ENCODE results near the gene S100A6.

The S100A6 gene

DNA sequence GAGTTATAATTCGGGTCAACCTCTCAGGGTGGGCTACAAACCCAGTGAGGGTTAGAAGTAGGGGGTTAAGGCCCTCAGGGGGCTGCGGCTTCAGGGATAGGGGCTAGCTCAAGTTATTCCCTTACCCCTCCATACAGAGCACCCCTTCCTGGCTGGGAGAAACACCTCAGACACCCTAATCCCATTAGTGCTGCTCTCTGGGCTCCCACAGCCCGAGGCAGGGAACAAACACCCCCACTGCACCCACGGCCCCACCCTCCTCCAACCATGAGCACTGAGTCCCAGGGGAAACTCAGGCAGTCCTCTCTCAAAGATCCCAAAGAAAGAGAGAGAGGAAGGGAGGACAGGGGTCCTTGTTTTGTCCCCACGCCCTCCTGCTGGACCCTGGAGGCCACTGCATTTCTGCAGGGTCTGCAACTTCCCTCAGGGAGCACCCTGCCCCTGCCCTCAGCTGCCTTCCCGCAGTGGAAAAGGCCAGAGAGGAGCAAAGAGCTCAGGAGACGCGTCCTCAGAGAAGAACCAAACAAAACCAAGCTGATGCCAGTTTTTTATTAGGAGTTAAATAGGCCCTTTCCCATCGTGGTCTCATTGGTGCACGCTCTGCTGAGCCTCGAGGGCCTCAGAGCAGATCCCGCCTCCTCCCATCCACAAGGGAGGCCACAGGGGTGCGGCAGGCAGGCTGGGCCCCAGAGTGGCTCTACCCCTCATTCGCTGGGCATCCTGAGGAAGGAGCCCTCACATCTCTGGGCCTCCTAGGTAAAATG lies 11.2 kb upstream of the S100A6 start:
- Mint-ChIP-seq H3K9me3 (no peaks in the 10 kb centered on the region), H3K4me3 (peak overlapping the region in 1 of 2 donors; percentile 95), H3K27ac (peak overlapping the region in 1 of 2 donors; percentile 94), H3K27me3 (no peaks in the 10 kb centered on the region), H3K36me3 (ENCODE audit: insufficient read depth) (peaks cover 32% of the 10 kb centered on the region), H3K4me1 (ENCODE audit: low read depth in 2 of 2) (peaks cover 43 to 48% of the 10 kb centered on the region in 2 donors)
- DNase-seq (no peak), ATAC-seq (replicated peaks) (no peak)

- Mint-ChIP-seq H3K27me3 (no peaks in the 10 kb centered on the region), H3K9me3 (no peaks in the 10 kb centered on the region), H3K4me3 (peak overlapping the region; percentile 95 to 100), H3K27ac (peak overlapping the region; percentile 94 to 98), H3K36me3 (ENCODE audit: insufficient read depth) (peaks cover 33% of the 10 kb centered on the region), H3K4me1 (ENCODE audit: low read depth in 2 of 2) (peaks cover 50 to 54% of the 10 kb centered on the region in 2 donors)
- DNase-seq = no peak
- ATAC-seq (replicated peaks) = no peak
These were observed 10.6 kb upstream of the S100A6 start for GRCh38 chr1:153546371-153546770.

- ATAC-seq (replicated peaks) (peak; percentile 82), DNase-seq (peak; percentile 56 to 67 (median 66))
- Mint-ChIP-seq H3K36me3 (ENCODE audit: insufficient read depth) (peaks cover 35% of the 10 kb centered on the region), H3K27ac (peak within 1 kb of the TSS; percentile 94 to 98), H3K27me3 (no peaks in the 10 kb centered on the region), H3K9me3 (no peaks in the 10 kb centered on the region), H3K4me3 (peak within 1 kb of the TSS; percentile 95 to 100), H3K4me1 (ENCODE audit: low read depth in 2 of 2) (peaks cover 59 to 64% of the 10 kb centered on the region in 2 donors)
These were observed 9.6 kb upstream of the S100A6 start, which contains the start of gene S100A4 for GRCh38 chr1:153545067-153546055. TSS of gene S100A4 (minus strand) at chr1:153545806. CDS start at chr1:153544794, 1,012 bp downstream.

GRCh38 chr1:153544453-153545066 lies 8.8 kb upstream of the S100A6 start:
- H3K36me3 Mint-ChIP-seq (ENCODE audit: insufficient read depth) = peaks cover 35% of the 10 kb centered on the region
- peaks cover 64 to 72% of the 10 kb centered on the region in 2 donors for H3K4me1 Mint-ChIP-seq (ENCODE audit: low read depth in 2 of 2)
- H3K27me3 Mint-ChIP-seq = no peaks in the 10 kb centered on the region
- DNase-seq = no peak
- no peaks in the 10 kb centered on the region for H3K9me3 Mint-ChIP-seq
- H3K27ac Mint-ChIP-seq = peak overlapping the region; percentile 94 to 98
- no peak for ATAC-seq (replicated peaks)
- peak overlapping the region; percentile 95 to 100 for H3K4me3 Mint-ChIP-seq

DNA sequence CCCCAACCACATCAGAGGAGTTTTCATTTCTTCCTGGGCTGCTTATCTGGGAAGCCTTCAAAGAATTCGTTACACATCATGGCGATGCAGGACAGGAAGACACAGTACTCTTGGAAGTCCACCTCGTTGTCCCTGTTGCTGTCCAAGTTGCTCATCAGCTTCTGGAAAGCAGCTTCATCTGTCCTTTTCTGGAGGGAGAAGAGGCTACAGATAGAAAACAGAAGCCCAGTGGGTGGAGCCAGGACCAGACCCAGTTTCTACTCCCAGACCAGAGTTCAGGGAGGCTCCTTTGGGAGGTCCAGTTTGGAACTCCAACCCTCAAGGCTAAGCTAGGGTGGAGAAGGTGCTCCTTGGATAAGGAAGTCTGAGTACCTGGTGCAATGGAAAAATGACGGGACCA lies 7.9 kb upstream of the S100A6 start:
- ATAC-seq (replicated peaks) = no peak
- peaks cover 66 to 74% of the 10 kb centered on the region in 2 donors for H3K4me1 Mint-ChIP-seq (ENCODE audit: low read depth in 2 of 2)
- no peaks in the 10 kb centered on the region for H3K9me3 Mint-ChIP-seq
- no peak for DNase-seq
- H3K27me3 Mint-ChIP-seq = no peaks in the 10 kb centered on the region
- H3K4me3 Mint-ChIP-seq = peak overlapping the region; percentile 95 to 100
- H3K36me3 Mint-ChIP-seq (ENCODE audit: insufficient read depth) = peaks cover 35% of the 10 kb centered on the region
- H3K27ac Mint-ChIP-seq = peak overlapping the region; percentile 94 to 98

GRCh38 chr1:153542956-153543711 lies 7.3 kb upstream of the S100A6 start:
- H3K36me3 Mint-ChIP-seq (ENCODE audit: insufficient read depth) = peaks cover 35% of the 10 kb centered on the region
- peak overlapping the region; percentile 95 to 100 for H3K4me3 Mint-ChIP-seq
- DNase-seq = no peak
- no peaks in the 10 kb centered on the region for H3K27me3 Mint-ChIP-seq
- no peak for ATAC-seq (replicated peaks)
- peaks cover 66 to 74% of the 10 kb centered on the region in 2 donors for H3K4me1 Mint-ChIP-seq (ENCODE audit: low read depth in 2 of 2)
- no peaks in the 10 kb centered on the region for H3K9me3 Mint-ChIP-seq
- H3K27ac Mint-ChIP-seq = peak overlapping the region; percentile 93 to 94

DNA sequence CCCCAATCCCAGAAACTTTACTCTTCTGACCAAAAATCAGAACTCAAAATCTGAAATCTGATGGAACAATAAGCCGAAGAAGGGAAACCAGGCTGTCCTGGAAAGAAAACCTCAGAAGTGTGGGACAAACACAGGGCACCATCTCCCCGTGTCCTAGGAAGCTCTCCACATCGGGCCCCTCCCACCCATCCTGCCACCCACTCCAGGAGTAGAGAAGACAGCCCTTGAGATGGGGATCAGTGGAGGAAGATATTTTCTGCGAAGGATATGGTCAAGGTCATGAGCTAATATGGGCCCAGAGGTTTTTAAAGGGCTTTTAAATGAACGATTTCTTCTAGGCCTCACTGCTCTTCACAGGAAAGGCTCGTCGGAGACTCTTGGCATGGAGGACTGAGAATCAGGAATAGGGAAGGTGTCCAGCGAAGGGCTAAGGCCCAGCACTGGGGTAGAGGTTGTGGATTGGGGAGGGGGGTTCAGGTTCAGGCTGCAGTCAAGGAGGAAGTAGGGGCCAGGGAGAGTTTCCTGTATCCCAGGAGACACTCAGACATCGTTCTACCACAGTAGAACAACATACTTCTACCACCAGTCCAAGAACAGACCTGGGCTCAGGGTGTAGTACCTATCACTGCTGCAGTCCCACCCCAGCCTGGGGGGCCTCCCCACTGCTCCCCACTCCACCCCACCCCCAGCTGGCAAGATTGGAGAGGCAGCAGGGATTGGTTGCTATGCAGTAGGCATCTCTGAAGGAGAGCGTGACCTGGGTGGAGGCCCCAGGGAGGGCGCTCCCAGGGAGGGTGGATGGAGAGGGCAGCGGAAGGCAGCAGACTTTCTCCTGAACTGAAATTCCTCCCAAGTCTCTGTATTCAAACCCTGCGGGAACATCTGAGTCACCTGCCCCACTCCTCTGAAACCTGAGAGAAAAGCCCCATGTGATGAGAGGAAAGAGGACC lies 6.1 kb upstream of the S100A6 start:
- DNase-seq (no peak), ATAC-seq (replicated peaks) (no peak)
- peak overlapping the region; percentile 93 to 94 for H3K27ac Mint-ChIP-seq
- peak overlapping the region; percentile 95 to 100 for H3K4me3 Mint-ChIP-seq
- no peaks in the 10 kb centered on the region for H3K27me3 Mint-ChIP-seq
- H3K9me3 Mint-ChIP-seq = no peaks in the 10 kb centered on the region
- H3K4me1 Mint-ChIP-seq (ENCODE audit: low read depth in 2 of 2) = peaks cover 70 to 75% of the 10 kb centered on the region in 2 donors
- H3K36me3 Mint-ChIP-seq (ENCODE audit: insufficient read depth) = peaks cover 36% of the 10 kb centered on the region

DNA sequence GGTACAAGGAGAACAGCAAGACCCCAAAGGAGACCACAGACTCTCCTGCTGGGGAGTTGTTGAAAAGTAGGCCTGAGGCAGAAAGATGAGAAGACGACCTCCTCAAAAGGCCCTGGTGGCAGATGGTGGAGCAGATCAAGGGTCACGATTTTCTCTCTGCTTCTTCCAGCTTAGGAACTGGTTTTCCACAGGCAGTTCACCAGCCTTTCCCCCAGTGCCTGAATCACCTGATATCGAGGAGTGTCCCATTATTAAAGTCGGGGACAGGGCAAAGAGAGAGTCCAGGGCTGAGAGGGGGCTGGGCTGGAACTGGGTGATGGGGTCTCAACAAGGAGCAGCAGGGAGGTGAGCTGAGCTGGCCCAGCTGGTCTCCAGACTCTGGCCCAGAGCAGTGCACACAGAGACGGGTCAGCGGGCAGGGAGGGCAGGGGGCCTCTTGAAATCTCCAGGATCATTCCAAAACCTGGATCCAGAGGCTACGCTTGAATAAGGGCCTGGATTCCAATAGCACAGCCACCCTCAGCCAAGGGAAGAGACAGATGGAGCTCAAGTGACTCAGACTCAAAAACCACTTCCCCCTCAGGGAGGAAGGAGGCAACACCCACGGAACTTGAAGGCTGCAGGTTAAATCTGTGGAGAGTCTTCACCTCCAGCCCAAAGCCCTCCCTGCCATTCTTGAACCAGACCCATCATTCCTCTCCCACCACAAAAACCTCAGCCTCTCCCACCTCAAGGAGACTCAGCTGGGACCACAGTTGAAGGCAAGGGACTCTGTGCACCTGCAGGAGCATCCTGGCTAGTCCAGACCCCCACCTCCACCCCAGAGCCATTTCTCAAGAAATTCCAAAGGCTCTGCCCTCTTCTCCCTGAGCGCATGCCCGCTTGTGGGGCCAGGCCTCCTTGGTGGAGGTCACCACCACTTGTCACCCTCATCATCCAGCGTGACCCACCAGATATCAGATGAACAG lies 4.9 kb upstream of the S100A6 start, which contains the start of gene S100A5:
Gene S100A5, minus strand, starts transcription at position 541 of the 968 bp plus-strand sequence. CDS start 743 bp downstream, outside the sequence.
- peak within 1 kb of the TSS; percentile 95 to 100 for H3K4me3 Mint-ChIP-seq
- no peaks in the 10 kb centered on the region for H3K27me3 Mint-ChIP-seq
- peak within 1 kb of the TSS; percentile 93 to 94 for H3K27ac Mint-ChIP-seq
- H3K9me3 Mint-ChIP-seq = no peaks in the 10 kb centered on the region
- ATAC-seq (replicated peaks) (peak; percentile 7), DNase-seq (peak; percentile 23 to 41 (median 35))
- peaks cover 45% of the 10 kb centered on the region for H3K36me3 Mint-ChIP-seq (ENCODE audit: insufficient read depth)
- peaks cover 73 to 74% of the 10 kb centered on the region in 2 donors for H3K4me1 Mint-ChIP-seq (ENCODE audit: low read depth in 2 of 2)

DNA sequence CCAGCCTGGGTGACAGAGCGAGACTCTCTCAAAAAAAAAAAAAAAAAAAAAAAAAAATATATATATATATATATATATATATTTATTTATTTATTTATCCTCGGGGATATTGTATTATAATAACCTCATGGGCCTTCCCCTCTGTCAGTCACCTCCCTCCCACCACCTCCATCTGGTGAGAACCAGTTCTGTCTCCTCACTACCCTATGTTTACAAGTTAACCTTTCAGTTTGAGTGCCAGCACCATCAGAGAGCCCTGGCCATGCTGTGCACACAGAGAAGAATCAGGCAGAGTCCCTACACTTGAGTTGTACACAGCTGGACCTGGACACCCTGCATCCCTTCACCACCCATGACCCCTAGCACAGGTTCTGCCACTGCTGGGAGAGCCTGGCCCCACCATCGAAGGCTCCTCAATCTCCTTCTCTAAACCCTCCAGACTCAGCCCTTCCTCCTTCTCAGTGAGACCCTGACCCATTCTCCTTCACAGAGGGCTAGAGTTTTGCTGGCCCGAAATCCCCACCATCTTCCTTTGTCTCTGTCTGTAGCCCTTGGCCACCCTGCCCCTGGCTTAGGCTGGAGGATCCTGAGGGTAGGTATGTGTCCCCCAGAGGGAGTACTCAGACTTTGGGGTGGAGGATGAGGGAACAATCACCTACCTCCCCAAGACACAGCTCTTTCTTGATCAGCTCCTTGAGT lies 3.8 kb upstream of the S100A6 start:
- H3K27ac Mint-ChIP-seq = peak overlapping the region; percentile 93 to 94
- no peaks in the 10 kb centered on the region for H3K27me3 Mint-ChIP-seq
- H3K4me3 Mint-ChIP-seq = peak overlapping the region; percentile 95 to 100
- H3K9me3 Mint-ChIP-seq = no peaks in the 10 kb centered on the region
- H3K4me1 Mint-ChIP-seq (ENCODE audit: low read depth in 2 of 2) = peaks cover 67 to 70% of the 10 kb centered on the region in 2 donors
- peaks cover 45% of the 10 kb centered on the region for H3K36me3 Mint-ChIP-seq (ENCODE audit: insufficient read depth)
- DNase-seq (no peak), ATAC-seq (replicated peaks) (no peak)

GRCh38 chr1:153538315-153538821 lies 2.6 kb upstream of the S100A6 start:
- H3K9me3 Mint-ChIP-seq = no peaks in the 10 kb centered on the region
- H3K4me1 Mint-ChIP-seq (ENCODE audit: low read depth in 2 of 2) = peaks cover 67 to 71% of the 10 kb centered on the region in 2 donors
- DNase-seq (no peak), ATAC-seq (replicated peaks) (no peak)
- H3K36me3 Mint-ChIP-seq (ENCODE audit: insufficient read depth) = peaks cover 47% of the 10 kb centered on the region
- no peaks in the 10 kb centered on the region for H3K27me3 Mint-ChIP-seq
- no peak overlapping the region for H3K27ac Mint-ChIP-seq
- H3K4me3 Mint-ChIP-seq = no peak overlapping the region

Data from effector memory CD8-positive, alpha-beta T cell (primary cell).